ENCODE measurements around the gene GRM8. TPM values are rescaled to one million over a fixed set of nuclear protein-coding genes. Genes with fewer than 3 reads are reported as not detected.

Gene GRM8
- polyA plus RNA-seq, 1 donor (not counting 4 experiments of a cell fraction or from before 2014, with no cell fraction given) = not detected

GRCh38 chr7:127034186-127034806 is 218.4 kb downstream of the GRM8 start:
- TF ChIP-seq, protein P1, sequence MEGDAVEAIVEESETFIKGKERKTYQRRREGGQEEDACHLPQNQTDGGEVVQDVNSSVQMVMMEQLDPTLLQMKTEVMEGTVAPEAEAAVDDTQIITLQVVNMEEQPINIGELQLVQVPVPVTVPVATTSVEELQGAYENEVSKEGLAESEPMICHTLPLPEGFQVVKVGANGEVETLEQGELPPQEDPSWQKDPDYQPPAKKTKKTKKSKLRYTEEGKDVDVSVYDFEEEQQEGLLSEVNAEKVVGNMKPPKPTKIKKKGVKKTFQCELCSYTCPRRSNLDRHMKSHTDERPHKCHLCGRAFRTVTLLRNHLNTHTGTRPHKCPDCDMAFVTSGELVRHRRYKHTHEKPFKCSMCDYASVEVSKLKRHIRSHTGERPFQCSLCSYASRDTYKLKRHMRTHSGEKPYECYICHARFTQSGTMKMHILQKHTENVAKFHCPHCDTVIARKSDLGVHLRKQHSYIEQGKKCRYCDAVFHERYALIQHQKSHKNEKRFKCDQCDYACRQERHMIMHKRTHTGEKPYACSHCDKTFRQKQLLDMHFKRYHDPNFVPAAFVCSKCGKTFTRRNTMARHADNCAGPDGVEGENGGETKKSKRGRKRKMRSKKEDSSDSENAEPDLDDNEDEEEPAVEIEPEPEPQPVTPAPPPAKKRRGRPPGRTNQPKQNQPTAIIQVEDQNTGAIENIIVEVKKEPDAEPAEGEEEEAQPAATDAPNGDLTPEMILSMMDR (optimal IDR thresholded peaks at IDR 0.05 in 1 of 3, IDR thresholded peaks at IDR 0.05 in 1 of 3, conservative IDR thresholded peaks at IDR 0.05 in 1 of 3; ENCODE audit: extremely low read depth in 1 of 3, insufficient read depth in 2 of 3, low read length in 3 of 3) = no peak
- no peak for TF ChIP-seq EZH2 (IDR thresholded peaks at IDR 0.05; ENCODE audit: low read length)
- no peaks in the 10 kb centered on the region for H3K4me1 ChIP-seq (ENCODE audit: control insufficient read depth, extremely low read depth, insufficient read depth, low read length)
- H3K27me3 ChIP-seq (ENCODE audit: control insufficient read depth, extremely low read depth, insufficient read depth, low read length) = no peaks in the 10 kb centered on the region
- H3K9me3 ChIP-seq (ENCODE audit: control insufficient read depth, low read depth, low read length) = no peaks in the 10 kb centered on the region
- no peak overlapping the region for H3K4me2 ChIP-seq (ENCODE audit: control insufficient read depth, extremely low read depth, insufficient read depth, low read depth, low read length)
- H3K36me3 ChIP-seq (ENCODE audit: control insufficient read depth in 2 of 2, extremely low read depth in 1 of 2, insufficient read depth in 2 of 2, low read length in 2 of 2) = no peaks in the 10 kb centered on the region
- DNase-seq (ENCODE audit: low read depth, low spot score) (no peak), FAIRE-seq (no peak)
- dilution Hi-C loops (cut with MboI; ENCODE audit: extremely low pct_ligation_motif_present, low sequenced_read_pairs) = no loop called here
- no peak overlapping the region for H2AFZ ChIP-seq (ENCODE audit: control insufficient read depth, low read length)
- no peaks in the 10 kb centered on the region for H3K9me1 ChIP-seq (ENCODE audit: control insufficient read depth, extremely low read depth, insufficient read depth, low read length)
- H4K20me1 ChIP-seq (ENCODE audit: control insufficient read depth, extremely low read depth, insufficient read depth, low read length) = no peaks in the 10 kb centered on the region
- no peaks in the 10 kb centered on the region for H3K79me2 ChIP-seq (ENCODE audit: control insufficient read depth, insufficient read depth, low read length)
- no peak overlapping the region for H3K9ac ChIP-seq (ENCODE audit: control insufficient read depth, extremely low read depth, insufficient read depth, low read length)
- H3K4me3 ChIP-seq (ENCODE audit: control insufficient read depth in 2 of 3, extremely low read depth in 1 of 3, insufficient read depth in 2 of 3, low read depth in 1 of 3, low read length in 3 of 3) = no peak overlapping the region
- H3K27ac ChIP-seq (ENCODE audit: control insufficient read depth, insufficient read depth, low read length) = no peak overlapping the region

DNA sequence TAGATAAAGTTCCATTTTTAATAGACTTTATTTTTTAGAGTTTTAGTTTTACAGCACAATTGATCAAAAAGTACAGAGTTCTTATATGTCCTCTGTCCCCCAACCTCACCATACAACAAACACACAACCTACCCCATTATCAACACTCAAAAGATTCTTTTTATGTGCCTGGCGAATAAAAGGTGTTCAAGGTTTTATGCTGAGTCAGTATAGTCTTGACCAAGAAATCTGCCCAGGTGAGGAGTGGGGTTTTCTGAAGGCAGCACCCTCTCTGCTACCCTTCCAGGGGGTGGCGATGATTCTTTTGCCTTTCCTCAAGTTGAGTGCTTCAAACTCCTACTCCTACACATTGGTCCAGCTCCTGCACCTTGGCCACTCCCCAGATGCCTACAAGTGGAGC is 222.9 kb downstream of the GRM8 start:
- Histone ChIP-seq H3K4me3 (ENCODE audit: control insufficient read depth in 2 of 3, extremely low read depth in 1 of 3, insufficient read depth in 2 of 3, low read depth in 1 of 3, low read length in 3 of 3) (no peak overlapping the region), H3K79me2 (ENCODE audit: control insufficient read depth, insufficient read depth, low read length) (no peaks in the 10 kb centered on the region), H3K9me3 (ENCODE audit: control insufficient read depth, low read depth, low read length) (no peaks in the 10 kb centered on the region), H3K27me3 (ENCODE audit: control insufficient read depth, extremely low read depth, insufficient read depth, low read length) (no peaks in the 10 kb centered on the region), H3K9me1 (ENCODE audit: control insufficient read depth, extremely low read depth, insufficient read depth, low read length) (no peaks in the 10 kb centered on the region), H3K9ac (ENCODE audit: control insufficient read depth, extremely low read depth, insufficient read depth, low read length) (no peak overlapping the region), H3K4me2 (ENCODE audit: control insufficient read depth, extremely low read depth, insufficient read depth, low read depth, low read length) (no peak overlapping the region), H3K36me3 (ENCODE audit: control insufficient read depth in 2 of 2, extremely low read depth in 1 of 2, insufficient read depth in 2 of 2, low read length in 2 of 2) (no peaks in the 10 kb centered on the region), H3K4me1 (ENCODE audit: control insufficient read depth, extremely low read depth, insufficient read depth, low read length) (no peaks in the 10 kb centered on the region), H4K20me1 (ENCODE audit: control insufficient read depth, extremely low read depth, insufficient read depth, low read length) (no peaks in the 10 kb centered on the region), H2AFZ (ENCODE audit: control insufficient read depth, low read length) (no peak overlapping the region), H3K27ac (ENCODE audit: control insufficient read depth, insufficient read depth, low read length) (no peak overlapping the region)
- dilution Hi-C loops (cut with MboI; ENCODE audit: extremely low pct_ligation_motif_present, low sequenced_read_pairs) = no loop called here
- TF ChIP-seq, protein P1 (optimal IDR thresholded peaks at IDR 0.05 in 1 of 3, IDR thresholded peaks at IDR 0.05 in 1 of 3, conservative IDR thresholded peaks at IDR 0.05 in 1 of 3; ENCODE audit: extremely low read depth in 1 of 3, insufficient read depth in 2 of 3, low read length in 3 of 3) = no peak
- no peak for TF ChIP-seq EZH2 (IDR thresholded peaks at IDR 0.05; ENCODE audit: low read length)
- DNase-seq (ENCODE audit: low read depth, low spot score) (no peak), FAIRE-seq (no peak)
